Stimulated activated naive CD8-positive, alpha-beta T cell treated with anti-CD3 and anti-CD28 coated beads, Interleukin-15, Interleukin-2, amounts not matched to agents 100 ng/mL and 50 ng/mL, for 24 hours (primary cell): Measurements from ENCODE around the gene CLIC5.

ENCODE experiments used
- H3K27ac Mint-ChIP-seq: one replicate; pipeline ENCODE4 v1.8.0; 2021; ENCODE audit warnings: mild to moderate bottlenecking, mixed read lengths
- H3K27me3 Mint-ChIP-seq: one replicate; pipeline ENCODE4 v1.8.0; 2021; ENCODE audit warnings: mixed read lengths
- H3K36me3 Mint-ChIP-seq: one replicate; pipeline ENCODE4 v1.8.0; 2021; ENCODE audit warnings: low read depth, mixed read lengths
- H3K4me1 Mint-ChIP-seq: one replicate; pipeline ENCODE4 v1.8.0; 2021; ENCODE audit warnings: low read depth, mixed read lengths
- H3K4me3 Mint-ChIP-seq: one replicate; pipeline ENCODE4 v1.8.0; 2021; ENCODE audit warnings: mild to moderate bottlenecking, mixed read lengths
- H3K9me3 Mint-ChIP-seq: one replicate; pipeline ENCODE4 v1.8.0; 2021; ENCODE audit warnings: mixed read lengths

The CLIC5 gene

GRCh38 chr6:46015119-46015968 lies at the start of gene CLIC5:
CLIC5 (minus strand) TSS chr6:46015860; CDS start chr6:46015542, 318 bp downstream.
- Mint-ChIP-seq H3K36me3 (no peaks in the 10 kb centered on the region), H3K27ac (peak within 1 kb of the TSS; percentile 42), H3K4me1 (peaks cover 55% of the 10 kb centered on the region), H3K4me3 (peak within 1 kb of the TSS; percentile 82), H3K27me3 (peaks cover 29% of the 10 kb centered on the region), H3K9me3 (no peaks in the 10 kb centered on the region)

- Mint-ChIP-seq H3K4me1 (no peaks in the 10 kb centered on the region), H3K27ac (no peak overlapping the region), H3K36me3 (no peaks in the 10 kb centered on the region), H3K27me3 (peaks cover 8% of the 10 kb centered on the region), H3K4me3 (no peak overlapping the region), H3K9me3 (no peaks in the 10 kb centered on the region)
These were observed 47.3 kb upstream of the CLIC5 start for GRCh38 chr6:46062991-46063390.

GRCh38 chr6:46062312-46062711 lies 46.7 kb upstream of the CLIC5 start:
- H3K27ac Mint-ChIP-seq = no peak overlapping the region
- no peak overlapping the region for H3K4me3 Mint-ChIP-seq
- peaks cover 15% of the 10 kb centered on the region for H3K27me3 Mint-ChIP-seq
- no peaks in the 10 kb centered on the region for H3K36me3 Mint-ChIP-seq
- H3K9me3 Mint-ChIP-seq = peaks cover 2% of the 10 kb centered on the region
- no peaks in the 10 kb centered on the region for H3K4me1 Mint-ChIP-seq

- Mint-ChIP-seq H3K36me3 (no peaks in the 10 kb centered on the region), H3K27ac (no peak overlapping the region), H3K4me1 (no peaks in the 10 kb centered on the region), H3K27me3 (peaks cover 22% of the 10 kb centered on the region), H3K9me3 (peaks cover 8% of the 10 kb centered on the region), H3K4me3 (no peak overlapping the region)
These were observed 45.8 kb upstream of the CLIC5 start for GRCh38 chr6:46061497-46061896.

GRCh38 chr6:46059608-46060007 lies 43.9 kb upstream of the CLIC5 start:
- Mint-ChIP-seq H3K4me1 (no peaks in the 10 kb centered on the region), H3K4me3 (no peak overlapping the region), H3K9me3 (peaks cover 8% of the 10 kb centered on the region), H3K36me3 (no peaks in the 10 kb centered on the region), H3K27me3 (peaks cover 27% of the 10 kb centered on the region), H3K27ac (no peak overlapping the region)

- H3K9me3 Mint-ChIP-seq = peaks cover 8% of the 10 kb centered on the region
- H3K4me1 Mint-ChIP-seq = peaks cover 4% of the 10 kb centered on the region
- peaks cover 27% of the 10 kb centered on the region for H3K27me3 Mint-ChIP-seq
- no peak overlapping the region for H3K4me3 Mint-ChIP-seq
- H3K27ac Mint-ChIP-seq = no peak overlapping the region
- no peaks in the 10 kb centered on the region for H3K36me3 Mint-ChIP-seq
These were observed 43.3 kb upstream of the CLIC5 start for GRCh38 chr6:46058951-46059350.

- no peak overlapping the region for H3K4me3 Mint-ChIP-seq
- H3K27me3 Mint-ChIP-seq = peaks cover 27% of the 10 kb centered on the region
- H3K27ac Mint-ChIP-seq = no peak overlapping the region
- H3K4me1 Mint-ChIP-seq = peaks cover 15% of the 10 kb centered on the region
- H3K9me3 Mint-ChIP-seq = peaks cover 8% of the 10 kb centered on the region
- no peaks in the 10 kb centered on the region for H3K36me3 Mint-ChIP-seq
These were observed 42.1 kb upstream of the CLIC5 start for GRCh38 chr6:46057792-46058191.

- H3K9me3 Mint-ChIP-seq = peaks cover 8% of the 10 kb centered on the region
- peaks cover 17% of the 10 kb centered on the region for H3K4me1 Mint-ChIP-seq
- H3K27me3 Mint-ChIP-seq = peaks cover 27% of the 10 kb centered on the region
- H3K27ac Mint-ChIP-seq = no peak overlapping the region
- no peaks in the 10 kb centered on the region for H3K36me3 Mint-ChIP-seq
- H3K4me3 Mint-ChIP-seq = no peak overlapping the region
These were observed 41.4 kb upstream of the CLIC5 start for GRCh38 chr6:46056906-46057529.

- Mint-ChIP-seq H3K9me3 (peaks cover 8% of the 10 kb centered on the region), H3K4me3 (no peak overlapping the region), H3K4me1 (peaks cover 21% of the 10 kb centered on the region), H3K36me3 (no peaks in the 10 kb centered on the region), H3K27ac (no peak overlapping the region), H3K27me3 (peaks cover 28% of the 10 kb centered on the region)
These were observed 38.9 kb upstream of the CLIC5 start for GRCh38 chr6:46054516-46054915.

GRCh38 chr6:46053039-46053933 lies 37.6 kb upstream of the CLIC5 start:
- Mint-ChIP-seq H3K4me3 (no peak overlapping the region), H3K27me3 (peaks cover 35% of the 10 kb centered on the region), H3K27ac (peak overlapping the region; percentile 32), H3K9me3 (peaks cover 8% of the 10 kb centered on the region), H3K4me1 (peaks cover 21% of the 10 kb centered on the region), H3K36me3 (no peaks in the 10 kb centered on the region)

GRCh38 chr6:46052479-46052878 lies 36.8 kb upstream of the CLIC5 start:
- Mint-ChIP-seq H3K9me3 (peaks cover 8% of the 10 kb centered on the region), H3K4me3 (no peak overlapping the region), H3K27me3 (peaks cover 27% of the 10 kb centered on the region), H3K4me1 (peaks cover 21% of the 10 kb centered on the region), H3K36me3 (no peaks in the 10 kb centered on the region), H3K27ac (peak overlapping the region; percentile 32)

- Mint-ChIP-seq H3K4me3 (no peak overlapping the region), H3K36me3 (no peaks in the 10 kb centered on the region), H3K27me3 (peaks cover 23% of the 10 kb centered on the region), H3K27ac (no peak overlapping the region), H3K9me3 (peaks cover 4% of the 10 kb centered on the region), H3K4me1 (peaks cover 21% of the 10 kb centered on the region)
These were observed 36.3 kb upstream of the CLIC5 start for GRCh38 chr6:46051962-46052361.

- no peaks in the 10 kb centered on the region for H3K9me3 Mint-ChIP-seq
- H3K27ac Mint-ChIP-seq = no peak overlapping the region
- peaks cover 24% of the 10 kb centered on the region for H3K4me1 Mint-ChIP-seq
- H3K36me3 Mint-ChIP-seq = no peaks in the 10 kb centered on the region
- peaks cover 15% of the 10 kb centered on the region for H3K27me3 Mint-ChIP-seq
- no peak overlapping the region for H3K4me3 Mint-ChIP-seq
These were observed 35.3 kb upstream of the CLIC5 start for GRCh38 chr6:46050845-46051405.

GRCh38 chr6:46048646-46049297 lies 33.1 kb upstream of the CLIC5 start:
- H3K36me3 Mint-ChIP-seq = no peaks in the 10 kb centered on the region
- H3K4me3 Mint-ChIP-seq = no peak overlapping the region
- peaks cover 30% of the 10 kb centered on the region for H3K4me1 Mint-ChIP-seq
- H3K9me3 Mint-ChIP-seq = no peaks in the 10 kb centered on the region
- H3K27me3 Mint-ChIP-seq = peaks cover 10% of the 10 kb centered on the region
- no peak overlapping the region for H3K27ac Mint-ChIP-seq
